Ishikawa (cell line): ENCODE data around the gene TKT.

Experiments
- CEBPB ChIP-seq: IDR thresholded peaks from 2 replicates; pipeline ENCODE4 v1.6.1; 2012
- CREB1 ChIP-seq: IDR thresholded peaks from 2 replicates; pipeline ENCODE4 v1.6.1; 2012; ENCODE audit warnings: low read depth
- EGR1 ChIP-seq: IDR thresholded peaks from 2 replicates; pipeline ENCODE4 v1.6.1; 2012
- EP300 ChIP-seq: IDR thresholded peaks from 2 replicates; pipeline ENCODE4 v1.6.1; 2012; ENCODE audit warnings: borderline replicate concordance
- FOXM1 ChIP-seq: IDR thresholded peaks from 2 replicates; pipeline ENCODE4 v1.6.1; 2012; ENCODE audit warnings: low read depth, borderline replicate concordance
- MAX ChIP-seq: IDR thresholded peaks from 2 replicates; pipeline ENCODE4 v1.6.1; 2012
- NFIC ChIP-seq: IDR thresholded peaks from 2 replicates; pipeline ENCODE4 v1.6.1; 2012
- RAD21 ChIP-seq: IDR thresholded peaks from 2 replicates; pipeline ENCODE4 v1.6.1; 2012; ENCODE audit warnings: low read depth
- REST ChIP-seq: IDR thresholded peaks from 2 replicates; pipeline ENCODE4 v1.6.1; 2012; ENCODE audit warnings: low read depth, mild to moderate bottlenecking
- TAF1 ChIP-seq: IDR thresholded peaks from 2 replicates; pipeline ENCODE4 v1.6.1; 2012; ENCODE audit warnings: low read depth, mild to moderate bottlenecking
- TCF12 ChIP-seq: IDR thresholded peaks from 2 replicates; pipeline ENCODE4 v1.6.1; 2012; ENCODE audit warnings: low read depth
- TEAD4 ChIP-seq: IDR thresholded peaks from 2 replicates; pipeline ENCODE4 v1.6.1; 2012
- USF1 ChIP-seq: IDR thresholded peaks from 2 replicates; pipeline ENCODE4 v1.6.1; 2012
- YY1 ChIP-seq: IDR thresholded peaks from 2 replicates; pipeline ENCODE4 v1.6.1; 2012; ENCODE audit warnings: low read depth
- ZBTB7A ChIP-seq: IDR thresholded peaks from 2 replicates; pipeline ENCODE4 v1.6.1; 2012; ENCODE audit warnings: low read depth

The TKT gene

DNA sequence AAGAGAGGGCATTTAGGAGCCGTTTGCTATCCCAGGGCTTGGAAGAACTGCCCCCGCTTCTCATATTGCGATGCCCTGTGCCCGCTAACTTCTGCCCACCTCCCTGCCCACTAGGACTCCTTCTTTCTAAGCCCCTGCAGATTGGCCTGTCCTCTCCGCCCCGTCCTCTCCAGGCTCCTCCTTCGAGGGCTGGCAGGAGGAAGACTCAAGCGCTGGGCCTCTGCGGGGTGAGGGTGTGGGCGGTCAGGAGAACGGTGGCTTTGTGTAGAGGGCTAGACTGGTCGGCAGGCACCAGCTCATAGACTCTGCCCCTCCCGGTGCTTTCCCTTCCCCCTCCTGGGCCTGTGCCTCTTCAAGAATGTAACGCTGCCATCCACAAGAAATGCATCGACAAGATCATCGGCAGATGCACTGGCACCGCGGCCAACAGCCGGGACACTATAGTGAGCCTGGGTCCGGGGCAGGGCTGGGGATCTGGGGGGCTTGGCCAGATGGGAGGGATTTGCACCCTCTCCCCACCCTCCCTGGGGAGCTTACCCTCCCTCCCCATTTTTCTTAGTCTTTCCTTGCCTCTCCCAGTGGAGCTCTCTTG is 73.0 kb downstream of the TKT start:
- TF ChIP-seq EP300 (no peak), EGR1 (peak; percentile 75), CEBPB (no peak), USF1 (no peak), RAD21 (no peak)

DNA sequence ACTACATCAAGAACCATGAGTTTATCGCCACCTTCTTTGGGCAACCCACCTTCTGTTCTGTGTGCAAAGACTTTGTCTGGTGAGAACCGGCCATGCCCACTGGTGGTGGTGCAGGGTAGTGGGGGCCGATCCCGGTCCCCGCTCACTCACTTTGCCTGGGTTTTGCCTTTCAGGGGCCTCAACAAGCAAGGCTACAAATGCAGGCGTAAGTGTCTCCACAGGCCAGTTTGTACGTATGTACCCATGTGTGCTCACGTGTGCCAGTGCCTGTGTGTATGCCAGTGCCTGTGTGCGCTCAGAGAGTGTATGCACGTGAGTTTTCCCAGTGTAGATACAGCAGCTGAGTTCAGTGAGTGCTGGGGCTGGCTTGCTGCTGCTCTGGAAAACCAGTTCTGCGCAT is 74.3 kb downstream of the TKT start:
- TF ChIP-seq TEAD4 (no peak), TAF1 (no peak), REST (no peak), CEBPB (no peak), USF1 (no peak)

GRCh38 chr3:53181024-53181371 is 74.8 kb downstream of the TKT start:
- TF ChIP-seq TCF12, result no peak
- no peak for TF ChIP-seq TAF1
- TF ChIP-seq TEAD4, result no peak
- no peak for TF ChIP-seq YY1
- no peak for TF ChIP-seq CEBPB
- TF ChIP-seq EP300, result no peak
- no peak for TF ChIP-seq EGR1
- TF ChIP-seq RAD21, result no peak
- TF ChIP-seq FOXM1, result no peak
- no peak for TF ChIP-seq USF1
- TF ChIP-seq MAX, result no peak
- TF ChIP-seq ZBTB7A, result no peak
- no peak for TF ChIP-seq NFIC
- no peak for TF ChIP-seq CREB1

GRCh38 chr3:53180305-53181023 is 75.4 kb downstream of the TKT start:
- no peak for TF ChIP-seq EGR1
- no peak for TF ChIP-seq NFIC
- TF ChIP-seq USF1, result no peak
- no peak for TF ChIP-seq EP300
- no peak for TF ChIP-seq CREB1
- no peak for TF ChIP-seq TAF1
- no peak for TF ChIP-seq TEAD4
- TF ChIP-seq MAX, result no peak
- TF ChIP-seq RAD21, result no peak
- TF ChIP-seq YY1, result no peak

DNA sequence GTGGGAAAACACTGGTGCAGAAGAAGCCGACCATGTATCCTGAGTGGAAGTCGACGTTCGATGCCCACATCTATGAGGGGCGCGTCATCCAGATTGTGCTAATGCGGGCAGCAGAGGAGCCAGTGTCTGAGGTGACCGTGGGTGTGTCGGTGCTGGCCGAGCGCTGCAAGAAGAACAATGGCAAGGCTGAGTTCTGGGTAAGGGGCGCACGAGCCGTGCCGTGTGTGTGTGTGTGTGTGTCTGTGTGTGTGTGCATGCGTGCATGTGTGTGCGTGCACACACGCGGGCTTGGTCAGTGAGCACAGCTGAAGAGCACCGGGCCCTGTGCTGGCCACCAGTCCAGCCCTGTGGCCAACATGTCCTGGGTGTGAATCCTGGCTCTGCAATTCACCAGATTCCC is 76.2 kb downstream of the TKT start:
- TF ChIP-seq TAF1, result no peak
- TF ChIP-seq EGR1, result no peak
- no peak for TF ChIP-seq YY1
- TF ChIP-seq CEBPB, result no peak
- TF ChIP-seq FOXM1, result no peak
- no peak for TF ChIP-seq REST
- TF ChIP-seq EP300, result no peak
- TF ChIP-seq RAD21, result no peak
- no peak for TF ChIP-seq MAX
- no peak for TF ChIP-seq NFIC
- no peak for TF ChIP-seq USF1
- no peak for TF ChIP-seq ZBTB7A
- no peak for TF ChIP-seq CREB1
- TF ChIP-seq TEAD4, result no peak
- no peak for TF ChIP-seq TCF12
